PFSK-1 (cell line): ENCODE data around the gene PBX3.

ENCODE experiments used
- POLR2AphosphoS5 ChIP-seq: IDR thresholded peaks from 2 replicates; pipeline ENCODE4 v1.6.1; 2012; ENCODE audit warnings: low read depth, mild to moderate bottlenecking, control low read depth, low read length, moderate library complexity
- REST ChIP-seq, 2 experiments: IDR thresholded peaks; 2 replicates each; pipeline versions ENCODE4 v1.6.1 to v1.8.0; 2011 to 2012; ENCODE audit warnings: low read depth in 2 of 2, low read length in 2 of 2, control low read depth in 1 of 2, inconsistent platforms in 1 of 2, mild to moderate bottlenecking in 1 of 2, moderate library complexity in 1 of 2; ENCODE audit not compliant: insufficient read depth in 1 of 2
- SIN3A ChIP-seq: IDR thresholded peaks from 2 replicates; pipeline ENCODE4 v1.6.1; 2012; ENCODE audit warnings: mild to moderate bottlenecking, low read length, moderate library complexity, borderline replicate concordance; ENCODE audit not compliant: insufficient read depth
- TAF1 ChIP-seq: IDR thresholded peaks from 2 replicates; pipeline ENCODE4 v1.6.1; 2012; ENCODE audit warnings: low read length, control low read depth, borderline replicate concordance; ENCODE audit not compliant: insufficient read depth

GRCh38 chr9:125766468-125767221 lies 19.5 kb downstream of the PBX3 start:
- no peak for TF ChIP-seq SIN3A
- TF ChIP-seq REST (IDR thresholded peaks at IDR 0.05; ENCODE audit: insufficient read depth in 1 of 2, low read depth in 2 of 2, low read length in 2 of 2), result no peak
- TF ChIP-seq POLR2AphosphoS5, result no peak
- TF ChIP-seq TAF1, result no peak
